ENCODE data around the gene PASD1. TPM values are rescaled to one million over a fixed set of nuclear protein-coding genes. Genes with fewer than 3 reads are reported as not detected.

The PASD1 gene
- total and polyA plus RNA-seq, 10 of the 15 experiments (the other 5 are each of a cell fraction or from before 2014, with no cell fraction given), result under 0.01 to 0.01 TPM; not detected in 8

- ATAC-seq (no peak), FAIRE-seq (no peak), DNase-seq (ENCODE audit: low read depth, low spot score) (no peak)
- ChIA-PET POLR2A (no interaction called here), SMC1A (ENCODE audit: uncharacterized antibody, unreplicated experiment) (interaction anchor here (1.1 kb wide), 1 partner anchor 470 kb away, joined by 3 read pairs; no protein-coding TSS in a partner anchor), CTCF (no interaction called here), RAD21 (ENCODE audit: unreplicated experiment) (no interaction called here)
- Histone ChIP-seq H3K79me2 (ENCODE audit: control insufficient read depth, insufficient read depth, low read length) (no peaks in the 10 kb centered on the region), H3K4me3 (no peak overlapping the region), H2AFZ (ENCODE audit: control insufficient read depth, low read depth, low read length) (no peak overlapping the region), H3K27ac (ENCODE audit: control insufficient read depth, insufficient read depth) (no peak overlapping the region), H3K9me3 (replicated peaks; ENCODE audit: control insufficient read depth, insufficient read depth, low read length) (no peaks in the 10 kb centered on the region), H3K36me3 (ENCODE audit: control insufficient read depth in 2 of 2, insufficient read depth in 2 of 2, low read length in 1 of 2) (no peaks in the 10 kb centered on the region), H3K4me1 (ENCODE audit: control insufficient read depth, insufficient read depth, low read length) (no peaks in the 10 kb centered on the region), H3K4me2 (ENCODE audit: control insufficient read depth, insufficient read depth) (no peak overlapping the region), H3K27me3 (replicated peaks in 1 of 2; ENCODE audit: control insufficient read depth in 2 of 2, insufficient read depth in 2 of 2, low read length in 1 of 2) (no peaks in the 10 kb centered on the region), H3K9ac (ENCODE audit: control insufficient read depth, insufficient read depth, low read length) (no peak overlapping the region), H4K20me1 (ENCODE audit: control insufficient read depth, insufficient read depth) (no peaks in the 10 kb centered on the region)
- 3% methylated on average over 2 of the region's 2 CpGs for WGBS (ENCODE audit: insufficient coverage, insufficient replicate concordance, low lambda C conversion rate, missing lambda C conversion rate)
- intact Hi-C loops (cut with micrococcal nuclease; ENCODE audit: unreplicated experiment) (no loop called here), in situ Hi-C loops (cut with MboI) (no loop called here)
- BruUV-seq (replicated peaks), result no TSS peak
- no peak for TF ChIP-seq MLLT1 (IDR thresholded peaks at IDR 0.05)
- no peak for TF ChIP-seq CBX5 (IDR thresholded peaks at IDR 0.05; ENCODE audit: low read depth)
- TF ChIP-seq, protein P1, sequence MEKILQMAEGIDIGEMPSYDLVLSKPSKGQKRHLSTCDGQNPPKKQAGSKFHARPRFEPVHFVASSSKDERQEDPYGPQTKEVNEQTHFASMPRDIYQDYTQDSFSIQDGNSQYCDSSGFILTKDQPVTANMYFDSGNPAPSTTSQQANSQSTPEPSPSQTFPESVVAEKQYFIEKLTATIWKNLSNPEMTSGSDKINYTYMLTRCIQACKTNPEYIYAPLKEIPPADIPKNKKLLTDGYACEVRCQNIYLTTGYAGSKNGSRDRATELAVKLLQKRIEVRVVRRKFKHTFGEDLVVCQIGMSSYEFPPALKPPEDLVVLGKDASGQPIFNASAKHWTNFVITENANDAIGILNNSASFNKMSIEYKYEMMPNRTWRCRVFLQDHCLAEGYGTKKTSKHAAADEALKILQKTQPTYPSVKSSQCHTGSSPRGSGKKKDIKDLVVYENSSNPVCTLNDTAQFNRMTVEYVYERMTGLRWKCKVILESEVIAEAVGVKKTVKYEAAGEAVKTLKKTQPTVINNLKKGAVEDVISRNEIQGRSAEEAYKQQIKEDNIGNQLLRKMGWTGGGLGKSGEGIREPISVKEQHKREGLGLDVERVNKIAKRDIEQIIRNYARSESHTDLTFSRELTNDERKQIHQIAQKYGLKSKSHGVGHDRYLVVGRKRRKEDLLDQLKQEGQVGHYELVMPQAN (conservative IDR thresholded peaks at IDR 0.05), result no peak
- no peak for TF ChIP-seq ZBTB40 (IDR thresholded peaks at IDR 0.05; ENCODE audit: borderline replicate concordance)
- TF ChIP-seq ZNF274 (IDR thresholded peaks at IDR 0.05; ENCODE audit: insufficient read depth, insufficient read length), result no peak
- no peak for TF ChIP-seq ZNF24 (IDR thresholded peaks at IDR 0.05)
- TF ChIP-seq CBX3 (IDR thresholded peaks at IDR 0.05; ENCODE audit: borderline replicate concordance, low read depth), result no peak
- no peak for TF ChIP-seq CUX1 (IDR thresholded peaks at IDR 0.05; ENCODE audit: insufficient replicate concordance, low read depth, low read length)
- no peak for TF ChIP-seq WRNIP1 (IDR thresholded peaks at IDR 0.05; ENCODE audit: borderline replicate concordance, low read depth, low read length)
- no peak for TF ChIP-seq SIN3A (IDR thresholded peaks at IDR 0.05; ENCODE audit: low read depth, low read length)
Measured at GRCh38 chrX:151624677-151625076, 61.2 kb downstream of the PASD1 start.
